IgD-negative memory B cell (primary cell): Measurements from ENCODE around the gene NPIPB9. TPM values are rescaled to one million over a fixed set of nuclear protein-coding genes. Genes with fewer than 3 reads are reported as not detected.
A peak's percentile ranks its signal among the peaks of the same experiment; 100 is the strongest.
"Not testable (repeated sequence)": the region's sequence is repeated elsewhere in the genome, so short reads cannot be mapped to it uniquely, and the experiment has no call there.

ENCODE experiments used
- H3K27ac Mint-ChIP-seq, 3 donors: one replicate each; pipeline ENCODE4 v1.8.0; 2020 to 2022; ENCODE audit warnings: mild to moderate bottlenecking in 3 of 3, mixed read lengths in 3 of 3, moderate library complexity in 1 of 3
- H3K27me3 Mint-ChIP-seq: one replicate; pipeline ENCODE4 v1.8.0; 2021; ENCODE audit warnings: mixed read lengths
- H3K36me3 Mint-ChIP-seq: one replicate; pipeline ENCODE4 v1.8.0; 2020; ENCODE audit warnings: mild to moderate bottlenecking, mixed read lengths
- H3K4me1 Mint-ChIP-seq, 3 donors: one replicate each; pipeline ENCODE4 v1.8.0; 2020 to 2022; ENCODE audit warnings: mixed read lengths in 3 of 3, mild to moderate bottlenecking in 1 of 3
- H3K4me3 Mint-ChIP-seq, 4 donors: one replicate each; pipeline ENCODE4 v1.8.0; 2020 to 2022; ENCODE audit warnings: mild to moderate bottlenecking in 4 of 4, mixed read lengths in 4 of 4, moderate library complexity in 3 of 4
- H3K9me3 Mint-ChIP-seq, 3 donors: one replicate each; pipeline ENCODE4 v1.8.0; 2020 to 2021; ENCODE audit warnings: mixed read lengths in 3 of 3, mild to moderate bottlenecking in 1 of 3
- polyA plus RNA-seq: library from polyadenylated mRNA; unstranded; fragments of 300-500 nt; fragmentation: Illumina TruSeq; gene quantifications from one replicate; pipeline ENCODE4 v1.2.3, GENCODE V29; 2021

Gene NPIPB9
- polyA plus RNA-seq, 1 donor from 2014 or later, result 0.31 TPM

DNA sequence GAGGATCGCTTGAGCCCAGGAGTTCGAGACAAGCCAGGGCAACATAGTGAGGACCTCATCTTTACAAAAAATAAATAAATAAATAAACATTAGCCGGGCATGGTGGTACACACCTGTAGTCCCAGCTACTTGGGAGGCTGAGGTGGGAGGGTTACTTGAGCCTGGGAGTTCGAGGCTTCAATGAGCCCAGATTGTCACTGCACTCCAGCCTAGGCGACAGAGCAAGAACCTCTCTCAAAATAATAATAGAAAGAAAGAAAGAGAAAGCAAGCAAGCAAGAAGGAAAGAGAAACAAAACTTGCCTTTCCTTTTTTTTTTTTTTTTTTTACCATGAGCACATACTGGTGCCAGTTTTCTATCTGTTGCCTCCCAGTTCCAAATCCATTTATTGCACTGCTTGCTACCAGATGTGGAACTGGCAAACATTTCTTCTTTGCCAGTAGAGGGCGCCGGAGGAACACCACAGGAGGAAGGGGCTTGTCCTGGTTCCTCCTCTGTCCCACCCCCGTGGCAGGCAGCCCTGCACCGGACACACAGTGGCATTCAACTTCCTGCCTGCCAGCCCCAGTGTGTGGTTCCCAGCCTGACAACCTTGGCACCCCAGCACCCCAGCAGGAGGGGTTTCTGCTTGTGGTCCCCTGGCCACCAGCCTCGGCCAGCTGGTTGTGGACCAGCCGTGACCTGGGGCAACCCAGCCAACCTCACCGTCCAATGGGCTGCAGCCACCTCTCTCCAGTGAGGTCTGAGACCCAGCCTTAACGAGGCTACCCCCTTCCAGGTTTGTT is 50.8 kb downstream of the NPIPB9 start:
- not testable (repeated sequence) for H3K4me1 Mint-ChIP-seq, H3K27ac Mint-ChIP-seq, H3K27me3 Mint-ChIP-seq, H3K9me3 Mint-ChIP-seq, H3K36me3 Mint-ChIP-seq
- H3K4me3 Mint-ChIP-seq, result peak overlapping the region in 2 of 4 donors; percentile 38 to 91

- H3K9me3 Mint-ChIP-seq, H3K4me3 Mint-ChIP-seq, H3K27ac Mint-ChIP-seq, H3K36me3 Mint-ChIP-seq, H3K4me1 Mint-ChIP-seq, H3K27me3 Mint-ChIP-seq: not testable (repeated sequence)
Measured at GRCh38 chr16:28807445-28808120, 56.0 kb downstream of the NPIPB9 start.

GRCh38 chr16:28820016-28820415 is 68.4 kb downstream of the NPIPB9 start:
- Mint-ChIP-seq H3K4me3 (peak overlapping the region in 1 of 4 donors; percentile 91), H3K36me3 (peaks cover 4% of the 10 kb centered on the region), H3K27ac (peak overlapping the region in 1 of 3 donors; percentile 99), H3K4me1 (peaks cover 13 to 22% (median 13%) of the 10 kb centered on the region in 3 donors), H3K9me3 (no peaks in the 10 kb centered on the region), H3K27me3 (no peaks in the 10 kb centered on the region)

- H3K4me1 Mint-ChIP-seq, result peaks cover 17 to 22% (median 18%) of the 10 kb centered on the region in 3 donors
- H3K4me3 Mint-ChIP-seq, result peak overlapping the region in 2 of 4 donors; percentile 88 to 91
- H3K9me3 Mint-ChIP-seq, H3K36me3 Mint-ChIP-seq, H3K27me3 Mint-ChIP-seq: not testable (repeated sequence)
- peak overlapping the region in 2 of 3 donors; percentile 78 to 99 for H3K27ac Mint-ChIP-seq
Measured at GRCh38 chr16:28820546-28820945, 69.0 kb downstream of the NPIPB9 start.

GRCh38 chr16:28821874-28822519 is 70.4 kb downstream of the NPIPB9 start:
- Mint-ChIP-seq H3K4me3 (peak overlapping the region; percentile 80 to 93 (median 92)), H3K4me1 (peaks cover 17 to 28% (median 22%) of the 10 kb centered on the region in 3 donors), H3K27ac (peak overlapping the region; percentile 95 to 99 (median 95)), H3K27me3 (no peaks in the 10 kb centered on the region), H3K9me3 (no peaks in the 10 kb centered on the region), H3K36me3 (no peaks in the 10 kb centered on the region)

Other genes with a start within 250 kb of the NPIPB9 start
- not detected for gene IL27, start 245.0 kb upstream of the NPIPB9 start, polyA plus RNA-seq
- gene NUPR1, start 212.8 kb upstream of the NPIPB9 start, polyA plus RNA-seq, result not detected
- 49.2 TPM for gene SGF29, start 197.9 kb upstream of the NPIPB9 start, polyA plus RNA-seq
- gene SULT1A2, start 154.7 kb upstream of the NPIPB9 start, polyA plus RNA-seq, result not detected
- 8.2 TPM for gene SULT1A1, start 141.7 kb upstream of the NPIPB9 start, polyA plus RNA-seq
- not detected for gene NPIPB8, start 113.7 kb upstream of the NPIPB9 start, polyA plus RNA-seq
- 255 TPM for gene EIF3C, start 40.3 kb upstream of the NPIPB9 start, polyA plus RNA-seq
- 35.9 TPM for gene ATXN2L, start 71.2 kb downstream of the NPIPB9 start, polyA plus RNA-seq
- 139 TPM for gene TUFM, start 94.6 kb downstream of the NPIPB9 start, polyA plus RNA-seq
- gene SH2B1, start 112.1 kb downstream of the NPIPB9 start, polyA plus RNA-seq, result 5.2 TPM
- not detected for gene ATP2A1, start 126.7 kb downstream of the NPIPB9 start, polyA plus RNA-seq
- 31.7 TPM for gene RABEP2, start 173.5 kb downstream of the NPIPB9 start, polyA plus RNA-seq
- gene CD19, start 180.2 kb downstream of the NPIPB9 start, polyA plus RNA-seq, result 185 TPM
- gene NFATC2IP, start 199.2 kb downstream of the NPIPB9 start, polyA plus RNA-seq, result 29.6 TPM
- 20.9 TPM for gene SPNS1, start 223.0 kb downstream of the NPIPB9 start, polyA plus RNA-seq
- 8.3 TPM for gene LAT, start 233.3 kb downstream of the NPIPB9 start, polyA plus RNA-seq